GM12801 (cell line): ENCODE measurements around the gene GRPR.

Experiments used
- TF ChIP-seq, protein P1 (sequence below): IDR thresholded peaks from one replicate; pipeline ENCODE4 v1.5.1; 2011; ENCODE audit warnings: control low read depth; ENCODE audit not compliant: insufficient read length; ENCODE audit errors: extremely low read depth

GRPR gene

DNA sequence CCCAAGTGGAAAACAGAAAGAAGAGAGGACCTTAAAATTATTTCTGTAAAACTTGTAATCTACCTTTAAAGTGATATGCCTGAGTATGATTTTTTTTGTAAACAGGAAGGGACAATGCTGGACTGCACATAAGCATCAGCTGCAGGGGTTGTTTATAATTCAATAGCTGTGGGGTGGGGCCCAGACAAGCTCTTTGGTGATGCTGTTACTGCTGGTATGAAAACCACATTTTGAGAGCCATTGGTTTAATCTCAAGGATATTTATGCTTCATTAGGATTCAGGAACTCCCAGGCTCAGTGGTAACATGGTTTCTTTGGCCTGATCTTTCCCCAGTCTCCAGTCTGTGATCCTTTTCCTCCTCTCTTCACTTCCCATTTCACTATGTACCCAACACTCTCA is 34.3 kb upstream of the GRPR start:
- TF ChIP-seq, protein P1, sequence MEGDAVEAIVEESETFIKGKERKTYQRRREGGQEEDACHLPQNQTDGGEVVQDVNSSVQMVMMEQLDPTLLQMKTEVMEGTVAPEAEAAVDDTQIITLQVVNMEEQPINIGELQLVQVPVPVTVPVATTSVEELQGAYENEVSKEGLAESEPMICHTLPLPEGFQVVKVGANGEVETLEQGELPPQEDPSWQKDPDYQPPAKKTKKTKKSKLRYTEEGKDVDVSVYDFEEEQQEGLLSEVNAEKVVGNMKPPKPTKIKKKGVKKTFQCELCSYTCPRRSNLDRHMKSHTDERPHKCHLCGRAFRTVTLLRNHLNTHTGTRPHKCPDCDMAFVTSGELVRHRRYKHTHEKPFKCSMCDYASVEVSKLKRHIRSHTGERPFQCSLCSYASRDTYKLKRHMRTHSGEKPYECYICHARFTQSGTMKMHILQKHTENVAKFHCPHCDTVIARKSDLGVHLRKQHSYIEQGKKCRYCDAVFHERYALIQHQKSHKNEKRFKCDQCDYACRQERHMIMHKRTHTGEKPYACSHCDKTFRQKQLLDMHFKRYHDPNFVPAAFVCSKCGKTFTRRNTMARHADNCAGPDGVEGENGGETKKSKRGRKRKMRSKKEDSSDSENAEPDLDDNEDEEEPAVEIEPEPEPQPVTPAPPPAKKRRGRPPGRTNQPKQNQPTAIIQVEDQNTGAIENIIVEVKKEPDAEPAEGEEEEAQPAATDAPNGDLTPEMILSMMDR: no peak

DNA sequence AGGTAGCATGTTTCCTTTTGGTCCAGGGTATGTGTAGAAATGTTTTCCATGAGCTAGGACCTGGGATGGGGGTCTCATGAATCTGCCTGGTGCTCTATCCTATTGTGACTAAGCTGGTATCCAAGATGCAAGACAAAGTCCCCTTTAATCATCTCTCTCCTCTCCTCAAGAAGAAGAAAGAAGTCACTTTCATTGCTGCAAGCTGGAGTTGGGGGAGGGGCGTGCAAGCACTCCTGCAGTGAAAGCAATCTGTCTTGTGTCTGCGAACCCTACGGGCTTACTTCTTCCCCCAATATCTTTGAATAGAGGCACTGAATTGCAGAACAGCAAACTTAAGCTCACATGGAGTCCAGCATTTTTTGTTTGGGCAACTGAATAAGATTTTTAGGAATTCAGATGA is 27.2 kb upstream of the GRPR start:
- TF ChIP-seq, protein P1: no peak

DNA sequence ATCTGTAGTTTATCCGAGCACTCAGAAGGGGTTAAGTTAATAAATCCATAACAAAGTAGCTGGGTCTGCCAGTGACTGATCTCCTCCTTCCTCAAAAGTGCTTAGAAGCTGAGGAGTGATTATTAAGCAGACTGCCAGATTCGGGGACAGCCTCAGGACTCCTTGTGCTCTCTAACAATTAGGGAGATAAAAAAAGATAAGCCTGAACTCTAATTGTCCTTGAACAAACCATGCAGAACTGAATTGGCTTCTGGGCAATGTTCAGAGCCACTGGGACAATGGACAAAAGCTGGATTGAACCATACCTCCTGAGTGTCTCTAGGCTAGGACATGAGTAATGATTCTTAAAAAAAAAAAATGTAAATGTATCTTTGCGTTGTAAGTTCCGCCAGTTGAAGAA is 22.7 kb upstream of the GRPR start:
- TF ChIP-seq, protein P1: no peak

DNA sequence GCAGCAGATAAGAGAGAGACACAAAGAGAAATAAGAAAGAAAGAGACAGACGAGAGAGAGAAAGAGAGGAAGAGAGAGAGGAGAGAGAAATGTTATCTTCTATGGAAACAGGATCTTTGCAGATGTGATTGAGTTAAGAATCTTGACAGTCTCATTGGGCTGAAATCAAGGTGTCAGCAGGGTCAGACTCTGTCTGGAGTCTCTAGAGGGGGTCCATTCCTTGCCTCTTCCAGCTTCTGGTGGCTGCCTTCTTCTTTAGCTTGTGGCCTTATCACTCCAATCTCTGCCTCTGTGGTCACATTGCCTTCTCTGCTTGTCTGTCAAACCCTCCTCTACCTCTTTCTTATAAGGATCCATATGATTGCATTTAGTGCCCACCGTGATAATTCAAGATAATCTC is 21.8 kb upstream of the GRPR start:
- TF ChIP-seq, protein P1: no peak

DNA sequence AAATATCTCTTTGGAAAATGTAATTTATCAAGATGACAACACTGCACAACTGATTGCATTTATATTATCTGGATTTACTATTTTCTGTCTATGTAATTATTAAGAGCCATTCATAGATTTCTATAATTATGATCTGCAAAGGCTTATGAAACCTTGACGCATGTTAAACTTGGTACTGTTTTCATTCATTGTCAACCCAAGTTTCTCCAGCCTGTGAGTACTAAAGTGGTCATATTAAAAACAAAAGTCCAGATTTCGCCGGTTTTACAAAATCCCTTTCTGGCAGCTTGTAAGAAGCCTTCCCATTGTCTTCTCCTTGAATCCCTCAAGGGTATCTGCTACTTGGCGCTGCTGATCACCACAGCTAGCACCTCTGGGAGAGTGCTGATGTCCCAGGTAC is 19.7 kb upstream of the GRPR start:
- TF ChIP-seq, protein P1: no peak

DNA sequence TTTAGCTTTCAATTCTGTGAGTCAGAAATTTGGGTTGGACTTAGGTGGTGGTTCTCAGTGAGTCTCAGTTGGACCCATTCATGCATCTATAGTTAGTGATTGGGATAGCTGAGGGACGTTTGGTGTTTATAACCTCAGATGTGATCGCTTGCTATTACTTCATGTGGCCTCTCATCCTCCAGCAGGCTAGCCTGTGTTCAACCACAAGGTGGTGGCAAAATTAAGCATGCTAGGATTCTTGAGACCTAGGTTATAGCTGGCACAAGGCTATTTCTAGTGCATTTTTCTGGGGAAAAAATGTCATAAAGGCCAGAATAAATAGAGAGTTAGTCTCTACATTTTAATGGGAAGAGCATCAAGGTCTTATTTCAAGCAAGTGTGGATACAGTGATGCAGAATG is 10.9 kb upstream of the GRPR start:
- TF ChIP-seq, protein P1: no peak

DNA sequence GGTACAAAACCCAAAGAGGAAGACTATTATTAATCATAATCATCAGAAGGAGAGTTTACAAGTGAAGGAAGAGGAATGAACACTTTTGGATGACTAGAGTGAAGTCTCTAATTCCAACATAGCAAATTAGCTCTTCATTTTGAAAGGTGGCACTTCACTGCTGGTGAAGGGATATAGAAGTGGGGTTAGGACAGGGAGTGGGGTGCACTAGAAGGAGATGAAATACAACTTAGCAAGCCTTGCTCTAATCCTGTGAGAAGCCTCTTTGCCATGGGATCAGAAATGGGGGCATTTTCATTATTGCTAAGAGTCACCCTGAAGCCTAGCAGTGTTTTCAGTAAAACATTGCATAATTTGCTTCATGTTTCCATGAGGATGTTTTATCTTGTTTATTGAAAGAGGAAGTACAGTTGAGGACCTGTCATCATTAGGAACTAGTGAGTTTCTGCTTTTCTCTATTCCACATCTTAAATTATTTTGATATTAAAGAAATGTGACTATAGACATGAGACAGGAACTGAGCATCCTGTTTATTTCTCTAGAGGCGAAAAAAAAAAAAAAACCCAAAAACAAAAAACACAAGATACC is 9.3 kb upstream of the GRPR start:
- TF ChIP-seq, protein P1: no peak
